Peyer's patch (tissue), 4 donors: ENCODE data around the gene IDH3G. TPM values are rescaled to one million over a fixed set of nuclear protein-coding genes. Genes with fewer than 3 reads are reported as not detected.
"Not testable (repeated sequence)": the region's sequence is repeated elsewhere in the genome, so short reads cannot be mapped to it uniquely, and the experiment has no call there.

Source experiments
- DNase-seq, 3 donors: peaks; one replicate each; pipeline ENCODE4 v3.0.0-alpha.2; 2017 to 2019
- H3K27ac ChIP-seq, 4 donors: fragments of 200-600 bp; sonication (generic); one replicate each; pipeline ENCODE4 v1.5.1; 2016 to 2019
- H3K27me3 ChIP-seq, 2 donors: fragments of 200-600 bp; sonication (generic); one replicate each; pipeline ENCODE4 v1.5.1; 2019
- H3K36me3 ChIP-seq, 3 donors: fragments of 200-600 bp; sonication (generic); one replicate each; pipeline ENCODE4 v1.5.1; 2016 to 2019
- H3K4me1 ChIP-seq, 4 donors: fragments of 200-600 bp; sonication (generic); one replicate each; pipeline ENCODE4 v1.5.1; 2016 to 2019
- H3K4me3 ChIP-seq, 4 donors: fragments of 200-600 bp; sonication (generic); 1 replicate in 3 of 4; 2 replicates in 1 of 4; pipeline ENCODE4 v1.5.1; 2016 to 2019; ENCODE audit warnings: mild to moderate bottlenecking in 1 of 4
- H3K9me3 ChIP-seq, 4 donors: fragments of 200-600 bp; sonication (generic); one replicate each; pipeline ENCODE4 v1.5.1; 2016 to 2019; ENCODE audit warnings: mild to moderate bottlenecking in 1 of 4
- CTCF ChIP-seq, 6 experiments: fragments of 450-650 bp in 4 of 6; fragments of 200-600 bp in 2 of 6; sonication (generic) in 1 of 6; IDR thresholded peaks; one replicate each; pipeline ENCODE4 v1.5.1; 2017 to 2019; ENCODE audit warnings: antibody characterized with exemption in 6 of 6, mild to moderate bottlenecking in 3 of 6, moderate library complexity in 1 of 6
- POLR2A ChIP-seq, 2 donors: fragments of 450-650 bp; IDR thresholded peaks; one replicate each; pipeline ENCODE4 v1.5.1; 2017; ENCODE audit warnings: antibody characterized with exemption in 2 of 2, mild to moderate bottlenecking in 2 of 2, moderate library complexity in 2 of 2
- total RNA-seq, 4 donors: library from RNA; depleted of rRNA; stranded (reverse); fragments of >200 nt; gene quantifications; one replicate each; pipeline ENCODE4 v1.1.0, GENCODE V29; 2016

Gene IDH3G
- total RNA-seq, 4 donors from 2014 or later: 108 to 153 (median 126) TPM

- peak in 1 of 3 donors; percentile 13 for DNase-seq
- H3K27me3 ChIP-seq: no peaks in the 10 kb centered on the region
- no peaks in the 10 kb centered on the region for H3K36me3 ChIP-seq
- no peaks in the 10 kb centered on the region for H3K9me3 ChIP-seq
- H3K4me1 ChIP-seq: no peaks in the 10 kb centered on the region
- TF ChIP-seq CTCF (IDR thresholded peaks at IDR 0.05): no peak
- TF ChIP-seq POLR2A (IDR thresholded peaks at IDR 0.05): no peak
- H3K4me3 ChIP-seq: no peak overlapping the region
- no peak overlapping the region for H3K27ac ChIP-seq
These were observed 32.3 kb downstream of the IDH3G start for GRCh38 chrX:153761863-153762262.

GRCh38 chrX:153755136-153755535, 39.0 kb downstream of the IDH3G start:
- Histone ChIP-seq H3K27ac (no peak overlapping the region), H3K4me1 (no peaks in the 10 kb centered on the region), H3K27me3 (no peaks in the 10 kb centered on the region), H3K4me3 (no peak overlapping the region), H3K36me3 (no peaks in the 10 kb centered on the region), H3K9me3 (no peaks in the 10 kb centered on the region)
- TF ChIP-seq POLR2A (IDR thresholded peaks at IDR 0.05) (no peak), CTCF (IDR thresholded peaks at IDR 0.05) (no peak)
- DNase-seq: no peak

- TF ChIP-seq CTCF (IDR thresholded peaks at IDR 0.05) (no peak), POLR2A (IDR thresholded peaks at IDR 0.05) (no peak)
- Histone ChIP-seq H3K36me3 (no peaks in the 10 kb centered on the region), H3K27me3 (no peaks in the 10 kb centered on the region), H3K4me3 (no peak overlapping the region), H3K4me1 (no peaks in the 10 kb centered on the region), H3K27ac (no peak overlapping the region), H3K9me3 (no peaks in the 10 kb centered on the region)
- no peak for DNase-seq
These were observed 43.9 kb downstream of the IDH3G start for GRCh38 chrX:153750127-153750774.

- not testable (repeated sequence) for H3K4me1 ChIP-seq, DNase-seq, H3K27me3 ChIP-seq, H3K36me3 ChIP-seq, H3K4me3 ChIP-seq, H3K9me3 ChIP-seq, H3K27ac ChIP-seq
These were observed 45.2 kb downstream of the IDH3G start for GRCh38 chrX:153749017-153749416.

- H3K27me3 ChIP-seq, H3K27ac ChIP-seq, H3K4me3 ChIP-seq, DNase-seq, H3K36me3 ChIP-seq, H3K9me3 ChIP-seq: not testable (repeated sequence)
- H3K4me1 ChIP-seq: peaks cover 0 to 13% (median 0%) of the 10 kb centered on the region in 4 donors
These were observed 47.2 kb downstream of the IDH3G start for GRCh38 chrX:153746991-153747390.

GRCh38 chrX:153746359-153746758, 47.8 kb downstream of the IDH3G start:
- Histone ChIP-seq H3K4me1 (peaks cover 0 to 13% (median 0%) of the 10 kb centered on the region in 4 donors), H3K27me3 (no peaks in the 10 kb centered on the region), H3K27ac (no peak overlapping the region), H3K4me3 (no peak overlapping the region), H3K36me3 (no peaks in the 10 kb centered on the region), H3K9me3 (no peaks in the 10 kb centered on the region)
- DNase-seq: no peak
- TF ChIP-seq POLR2A (IDR thresholded peaks at IDR 0.05): no peak
- TF ChIP-seq CTCF (IDR thresholded peaks at IDR 0.05): no peak

- H3K36me3 ChIP-seq, H3K4me3 ChIP-seq, H3K27ac ChIP-seq, H3K27me3 ChIP-seq, H3K9me3 ChIP-seq: not testable (repeated sequence)
- peak; percentile 29 to 48 (median 35) for DNase-seq
- H3K4me1 ChIP-seq: peaks cover 0 to 17% (median 0%) of the 10 kb centered on the region in 4 donors
These were observed 49.1 kb downstream of the IDH3G start for GRCh38 chrX:153745067-153745433.
